GM10248 (cell line): ENCODE data around the gene TIPIN.
"Not testable (repeated sequence)": the region's sequence is repeated elsewhere in the genome, so short reads cannot be mapped to it uniquely, and the experiment has no call there.

ENCODE experiments used
- CTCF ChIA-PET: fragments of 300-600 bp; sonication (Branson Sonifier 250); formaldehyde crosslinking; extraction: SDS; loops from one replicate; lab custom pipeline; 2021; ENCODE audit warnings: antibody characterized with exemption; lab: Yijun Ruan, JAX
- POLR2A ChIA-PET: fragments of 350-650 bp; sonication (Branson Sonifier 250); formaldehyde crosslinking; extraction: SDS; loops from one replicate; lab custom pipeline; 2020; ENCODE audit warnings: antibody characterized with exemption; lab: Yijun Ruan, JAX
- DNase-seq: peaks from one replicate; pipeline ENCODE4 v3.0.0; 2012; ENCODE audit errors: extremely low spot score
- CTCF ChIP-seq: IDR thresholded peaks from 2 replicates; pipeline ENCODE4 v1.5.1; 2012; ENCODE audit warnings: mild to moderate bottlenecking, low read depth; ENCODE audit errors: extremely low read depth, missing control alignments, control extremely low read depth

The TIPIN gene

GRCh38 chr15:66402761-66403284, 46.3 kb upstream of the TIPIN start:
- TF ChIP-seq CTCF = no peak
- POLR2A ChIA-PET = interaction anchor here (0.6 to 1.1 kb wide), 4 partner anchors 14 to 1217 kb away, joined by 3 to 7 read pairs (median 4); partner anchors contain the start of genes CLPX and MAP2K1
- CTCF ChIA-PET = interaction anchor here (1.2 to 9.4 kb wide), 7 partner anchors 9 to 95 kb away, joined by 3 to 94 read pairs (median 6); partner anchors contain the start of genes MAP2K1 and SNAPC5
- DNase-seq = no peak

- peak; percentile 33 for TF ChIP-seq CTCF
- DNase-seq = no peak
- POLR2A ChIA-PET = interaction anchor here (0.6 to 1.0 kb wide), 3 partner anchors 10 to 1097 kb away, joined by 3 to 6 read pairs (median 4); partner anchors contain the start of genes MAP2K1 and RNU5B-1
- CTCF ChIA-PET = interaction anchor here (0.7 to 9.4 kb wide), 7 partner anchors 13 to 96 kb away, joined by 3 to 94 read pairs (median 3); partner anchors contain the start of genes MAP2K1 and SNAPC5
These were observed 44.9 kb upstream of the TIPIN start for GRCh38 chr15:66401130-66402021.

- no peak for TF ChIP-seq CTCF
- ChIA-PET POLR2A (no interaction called here), CTCF (interaction anchor here (0.8 to 9.4 kb wide), 4 partner anchors 13 to 25 kb away, joined by 3 to 94 read pairs (median 4); partner anchors contain the start of gene MAP2K1)
- DNase-seq = no peak
These were observed 43.9 kb upstream of the TIPIN start for GRCh38 chr15:66400351-66400774.

GRCh38 chr15:66399276-66399675, 42.8 kb upstream of the TIPIN start:
- TF ChIP-seq CTCF = no peak
- DNase-seq = no peak
- POLR2A ChIA-PET = no interaction called here
- CTCF ChIA-PET = interaction anchor here (1.6 to 9.4 kb wide), 2 partner anchors 11 to 15 kb away, joined by 4 to 94 read pairs; partner anchors contain the start of gene MAP2K1

- CTCF ChIA-PET = interaction anchor here (0.8 to 2.2 kb wide), 4 partner anchors 8 to 104 kb away, joined by 3 to 6 read pairs (median 4); no protein-coding TSS in a partner anchor
- POLR2A ChIA-PET = interaction anchor here (0.7 kb wide), 1 partner anchor 9 kb away, joined by 3 read pairs; no protein-coding TSS in a partner anchor
- TF ChIP-seq CTCF = no peak
- DNase-seq = no peak
These were observed 38.4 kb upstream of the TIPIN start for GRCh38 chr15:66394915-66395314.

GRCh38 chr15:66394472-66394871, 38.0 kb upstream of the TIPIN start:
- POLR2A ChIA-PET = no interaction called here
- no peak for TF ChIP-seq CTCF
- CTCF ChIA-PET = interaction anchor here (0.8 to 2.2 kb wide), 4 partner anchors 9 to 105 kb away, joined by 3 to 6 read pairs (median 4); no protein-coding TSS in a partner anchor
- no peak for DNase-seq

- CTCF ChIA-PET, POLR2A ChIA-PET: not testable (repeated sequence)
These were observed 36.6 kb upstream of the TIPIN start for GRCh38 chr15:66393037-66393436.

More at GRCh38 chr15:66393037-66393436, 36.6 kb upstream of the TIPIN start:
- not testable (repeated sequence) for DNase-seq
